Measurements from ENCODE around the gene CIART.
"Not testable (repeated sequence)": the region's sequence is repeated elsewhere in the genome, so short reads cannot be mapped to it uniquely, and the experiment has no call there.

The CIART gene, protein sequence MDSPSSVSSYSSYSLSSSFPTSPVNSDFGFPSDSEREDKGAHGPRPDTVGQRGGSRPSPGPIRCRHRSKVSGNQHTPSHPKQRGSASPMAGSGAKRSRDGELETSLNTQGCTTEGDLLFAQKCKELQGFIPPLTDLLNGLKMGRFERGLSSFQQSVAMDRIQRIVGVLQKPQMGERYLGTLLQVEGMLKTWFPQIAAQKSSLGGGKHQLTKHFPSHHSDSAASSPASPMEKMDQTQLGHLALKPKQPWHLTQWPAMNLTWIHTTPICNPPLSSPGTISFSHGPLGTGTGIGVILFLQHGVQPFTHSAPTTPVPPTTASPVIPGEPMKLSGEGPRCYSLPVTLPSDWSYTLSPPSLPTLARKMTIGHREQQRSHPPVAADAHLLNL

DNA sequence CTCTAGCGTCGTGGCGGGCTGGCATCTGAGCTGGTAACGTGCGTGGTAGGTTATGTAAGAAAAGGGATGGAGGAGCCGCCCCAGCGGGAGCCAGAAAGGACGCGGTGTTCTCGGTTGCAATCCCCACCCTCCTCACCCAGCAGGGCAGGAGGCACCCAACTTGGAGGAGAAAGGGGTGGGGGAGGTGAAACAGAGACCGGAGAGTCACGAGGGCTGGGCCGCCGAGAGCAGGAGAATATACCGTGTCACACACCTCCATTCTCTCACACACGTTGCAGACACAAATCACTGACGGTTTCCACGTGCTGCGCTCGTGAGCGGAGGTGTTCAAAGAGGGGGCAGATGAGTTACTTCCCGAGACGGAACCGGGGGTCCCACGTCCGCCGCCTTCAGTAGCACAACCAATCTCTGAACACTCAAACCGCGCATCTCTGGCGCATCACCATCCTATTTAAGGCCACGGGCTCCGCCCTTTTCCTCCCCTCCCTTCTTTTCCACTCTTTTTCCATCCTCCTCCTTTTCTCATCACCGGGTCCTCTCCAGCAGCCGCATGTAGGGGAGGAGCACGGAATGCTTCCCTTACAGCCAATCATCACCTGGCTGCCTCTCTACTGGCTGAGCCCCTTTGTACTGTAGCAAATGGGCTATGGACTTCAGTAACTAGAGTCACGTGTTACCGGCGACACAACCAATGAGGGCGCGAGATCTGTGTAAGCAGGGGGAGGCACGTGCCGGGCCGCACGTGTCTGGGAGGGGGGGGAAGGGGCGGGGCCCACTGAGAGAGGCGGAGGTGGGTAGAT is at the start of gene CIART:
CIART (plus strand) TSS at position 797 of the 800 bp plus-strand sequence. CDS start 714 bp downstream, outside the sequence.
- peak; percentile 98 for DNase-seq

DNA sequence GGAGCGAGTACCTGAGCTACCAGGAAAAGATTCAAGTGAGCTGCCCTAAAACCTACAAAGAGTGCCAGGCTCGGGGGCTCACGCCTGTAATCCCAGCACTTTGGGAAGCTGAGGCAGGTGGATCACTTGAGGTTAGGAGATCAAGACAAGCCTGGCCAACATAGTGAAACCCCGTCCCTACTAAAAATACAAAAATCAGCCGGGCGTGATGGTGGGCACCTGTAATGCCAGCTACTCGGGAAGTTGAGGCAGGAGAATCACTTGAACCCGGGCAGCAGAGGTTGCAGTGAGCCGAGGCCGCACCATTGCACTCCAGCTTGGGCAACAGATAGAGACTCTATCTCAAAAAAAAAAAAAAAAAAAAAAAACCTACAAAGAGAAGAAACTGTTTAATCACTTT is 49.4 kb upstream of the CIART start:
- DNase-seq = not testable (repeated sequence)

DNA sequence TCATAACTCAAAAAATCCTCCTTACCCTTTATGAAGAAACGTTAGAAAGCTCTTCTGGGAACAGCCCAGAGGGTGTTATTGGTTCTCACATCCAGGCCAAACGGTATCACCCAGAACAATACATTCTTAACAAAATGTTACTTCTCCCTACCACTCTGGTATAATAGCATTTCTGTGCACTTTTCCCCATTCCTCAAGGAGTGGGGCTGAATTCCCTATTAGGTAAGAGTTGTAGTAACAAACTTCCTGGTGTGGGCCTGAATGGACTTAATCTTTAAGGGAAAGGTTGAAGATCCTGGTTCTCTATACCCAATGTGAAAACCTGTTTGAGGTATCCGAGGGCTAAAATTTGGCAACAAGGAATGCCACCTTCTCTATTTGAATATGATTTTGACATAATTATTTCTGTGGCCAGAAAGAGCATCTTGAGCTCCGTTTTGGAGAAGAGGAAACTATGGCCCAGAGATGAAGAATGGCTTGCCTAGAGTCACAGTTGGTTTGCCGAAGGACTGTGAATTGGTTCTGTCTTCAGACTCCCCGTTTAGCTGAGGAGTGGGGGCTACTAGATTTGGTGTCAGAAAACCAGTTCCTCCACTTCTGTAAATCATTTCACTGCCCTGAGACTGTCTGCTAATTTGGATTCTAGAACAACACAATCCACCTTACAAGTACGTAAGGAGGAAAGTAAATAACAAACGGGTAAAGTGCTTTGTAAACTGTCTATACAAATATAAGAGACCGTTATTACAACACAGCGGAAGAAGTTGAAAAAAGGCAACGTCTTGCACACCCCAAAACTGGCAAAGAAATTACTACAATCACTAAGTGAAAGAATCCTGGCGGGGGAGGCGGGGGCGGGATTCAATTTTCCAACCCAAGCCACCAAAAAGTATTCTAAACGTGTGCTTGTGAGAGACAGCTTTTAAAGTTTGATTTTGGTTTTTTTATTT is 48.7 kb upstream of the CIART start:
- no peak for DNase-seq

DNA sequence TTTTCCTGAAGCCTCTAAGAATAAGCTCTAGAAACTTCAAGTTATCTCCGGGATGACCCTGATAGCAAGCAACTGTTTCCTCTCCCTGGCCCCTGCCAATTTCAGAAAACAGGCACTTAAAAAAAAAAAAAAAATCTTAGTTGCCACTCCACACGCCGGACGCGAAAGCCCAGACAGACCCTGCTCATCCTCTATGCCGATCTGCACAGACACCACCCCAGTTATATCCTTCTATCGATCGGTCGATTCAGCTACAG is 48.1 kb upstream of the CIART start:
- DNase-seq = no peak

DNA sequence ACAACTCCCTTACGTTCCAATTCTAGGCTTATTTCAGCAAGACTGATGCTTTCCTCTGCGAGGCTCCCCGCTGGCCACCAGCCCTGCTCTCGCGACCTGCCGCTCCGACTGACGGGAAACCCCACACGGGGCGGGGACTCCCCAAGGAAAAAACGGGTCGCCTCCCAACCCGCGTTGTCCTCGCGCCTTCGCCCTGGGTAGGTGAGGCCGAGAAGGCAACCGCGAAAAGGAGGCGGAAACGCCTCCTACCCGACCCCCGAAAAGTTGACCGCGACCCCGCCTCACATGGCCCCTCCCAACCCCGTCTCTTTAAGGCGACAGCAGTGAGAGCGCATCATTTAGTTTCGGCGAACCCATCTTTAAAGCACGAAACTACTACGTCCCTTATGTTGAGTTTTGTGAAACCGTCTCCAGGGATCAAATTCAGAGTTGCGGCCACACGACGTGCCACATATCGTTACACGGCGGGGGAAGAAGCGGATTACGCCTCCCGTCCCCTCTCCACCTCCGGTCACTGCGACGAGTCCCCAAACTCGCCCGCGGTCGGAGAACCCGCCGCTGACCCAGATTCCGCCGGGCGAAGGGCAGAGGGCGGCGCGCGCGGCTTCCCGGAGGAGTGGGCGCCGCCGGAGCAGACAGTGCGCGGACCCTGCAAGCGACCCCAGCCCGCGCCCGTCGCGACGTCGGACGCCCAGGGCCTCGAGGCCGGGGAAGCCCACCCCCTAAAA is 47.6 kb upstream of the CIART start:
- DNase-seq = peak; percentile 62

DNA sequence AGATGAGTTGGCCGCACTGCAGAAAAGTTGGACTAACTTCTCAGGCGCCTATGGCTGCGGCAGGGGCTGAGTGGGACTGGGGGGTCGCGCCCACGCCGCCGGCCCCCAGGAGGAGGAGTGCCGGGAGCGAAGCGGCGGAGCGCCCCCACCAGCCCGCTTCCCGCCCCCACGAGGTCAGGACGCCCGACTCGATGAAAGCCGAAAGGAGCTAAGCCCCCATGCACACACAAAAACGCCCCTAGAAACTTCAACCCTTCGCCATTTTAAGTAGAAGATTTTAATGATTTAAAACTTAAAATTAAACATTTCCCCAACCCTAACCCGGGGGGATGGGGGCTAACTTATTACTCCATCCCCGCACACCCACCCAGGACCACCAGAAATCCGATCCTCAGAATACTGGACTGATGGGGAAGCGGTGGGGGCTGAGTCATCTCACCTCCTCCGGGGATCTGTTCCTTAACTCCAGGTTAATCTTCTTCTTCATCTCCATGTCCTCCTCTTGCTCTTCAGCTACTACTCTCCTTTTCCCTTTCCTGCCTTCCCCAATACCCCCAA is 47.0 kb upstream of the CIART start:
- DNase-seq = no peak

DNA sequence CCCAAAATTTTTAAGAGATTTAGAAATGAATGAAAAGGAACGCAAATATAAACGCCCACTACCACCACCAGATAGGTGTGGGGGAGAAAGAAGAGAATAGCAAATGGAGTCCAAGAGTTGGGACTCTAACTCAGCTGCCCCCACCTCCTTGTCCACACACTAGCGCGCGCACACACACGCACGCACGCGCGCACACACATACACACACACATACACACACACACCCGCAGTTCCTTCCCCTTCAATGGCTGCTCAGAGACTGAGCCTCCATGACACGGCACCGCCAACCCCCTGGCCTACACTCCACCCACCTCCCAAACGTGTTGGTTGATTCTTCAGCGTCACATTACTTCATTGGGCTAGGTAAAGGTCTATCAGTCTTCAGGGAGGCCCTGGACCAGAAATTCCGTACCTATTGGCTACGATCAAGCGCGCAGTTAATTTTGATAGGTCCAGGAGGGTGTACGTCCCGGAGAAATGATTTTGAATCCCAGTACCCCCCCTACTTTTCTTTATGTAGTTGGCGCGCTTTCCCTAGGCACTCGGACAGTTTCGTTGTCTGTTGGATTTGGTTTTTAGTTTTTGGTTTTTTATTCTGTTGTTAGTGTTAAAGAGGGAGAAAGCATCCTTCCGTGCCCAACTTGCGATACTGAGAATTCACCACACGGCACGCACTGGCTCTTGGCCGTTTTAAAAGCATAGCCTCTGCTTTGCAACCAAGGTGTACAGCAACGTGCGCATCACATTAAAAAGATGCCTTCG is 46.3 kb upstream of the CIART start, which contains the start of gene ANP32E:
ANP32E (minus strand) TSS at position 261 of the 762 bp plus-strand sequence. CDS start 326 bp downstream, outside the sequence.
- DNase-seq = peak; percentile 100

DNA sequence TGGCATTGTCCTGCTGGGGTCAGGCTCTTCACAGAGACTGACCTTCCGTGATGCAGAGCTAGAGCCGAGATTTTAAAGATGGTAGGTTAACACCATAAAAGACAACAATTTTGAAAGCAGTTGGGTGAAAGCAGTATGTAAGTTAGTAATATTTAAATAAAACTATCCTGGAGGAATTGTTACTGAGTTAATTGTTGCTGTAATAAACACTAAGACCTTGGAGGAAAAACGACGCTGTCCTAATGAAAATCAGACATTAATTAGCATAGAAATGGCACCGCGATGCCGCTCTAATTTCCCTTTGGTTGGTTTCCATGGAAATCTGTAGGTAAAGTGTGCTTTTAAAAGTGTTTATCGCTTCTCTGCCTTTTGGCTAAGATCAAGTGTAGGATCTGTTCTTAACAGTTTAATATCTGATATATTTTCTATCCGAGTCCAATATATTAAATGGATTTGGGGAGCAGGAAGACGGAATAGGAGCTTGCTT is 45.7 kb upstream of the CIART start:
- DNase-seq = no peak

DNA sequence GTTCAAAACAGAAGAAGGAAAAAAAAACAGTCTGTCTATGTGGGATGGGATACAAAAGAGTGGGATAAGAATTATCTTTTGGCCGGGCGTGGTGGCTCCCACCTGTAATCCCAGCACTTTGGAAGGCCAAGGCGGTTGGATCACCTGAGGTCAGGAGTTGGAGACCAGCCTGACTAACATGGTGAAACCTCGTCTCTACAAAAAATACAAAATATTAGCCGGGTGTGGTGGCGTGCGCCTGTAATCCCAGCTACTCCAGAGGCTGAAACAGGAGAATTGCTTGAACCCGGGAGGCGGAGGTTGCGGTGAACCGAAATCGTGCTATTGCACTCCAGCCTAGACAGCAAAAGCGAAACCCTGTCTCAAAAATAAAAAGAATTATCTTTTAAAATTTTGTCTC is 45.2 kb upstream of the CIART start:
- not testable (repeated sequence) for DNase-seq

DNA sequence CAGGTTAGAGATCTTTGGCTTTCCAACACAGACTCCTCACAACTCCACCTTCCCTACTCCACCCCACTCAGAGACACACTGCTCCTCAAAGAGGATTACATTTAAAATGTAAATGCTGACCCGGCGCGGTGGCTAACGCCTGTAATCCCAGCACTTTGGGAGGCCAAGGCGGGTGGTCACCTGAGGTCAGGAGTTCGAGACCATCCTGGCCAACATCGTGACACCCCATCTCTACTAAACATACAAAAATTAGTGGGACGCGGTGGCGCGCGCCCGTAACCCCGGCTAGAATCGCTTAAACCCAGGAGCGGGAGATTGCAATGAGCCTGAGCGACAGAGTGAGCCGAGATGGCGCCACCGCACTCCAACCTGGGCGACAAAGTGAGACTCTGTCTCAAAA is 44.6 kb upstream of the CIART start:
- no peak for DNase-seq

DNA sequence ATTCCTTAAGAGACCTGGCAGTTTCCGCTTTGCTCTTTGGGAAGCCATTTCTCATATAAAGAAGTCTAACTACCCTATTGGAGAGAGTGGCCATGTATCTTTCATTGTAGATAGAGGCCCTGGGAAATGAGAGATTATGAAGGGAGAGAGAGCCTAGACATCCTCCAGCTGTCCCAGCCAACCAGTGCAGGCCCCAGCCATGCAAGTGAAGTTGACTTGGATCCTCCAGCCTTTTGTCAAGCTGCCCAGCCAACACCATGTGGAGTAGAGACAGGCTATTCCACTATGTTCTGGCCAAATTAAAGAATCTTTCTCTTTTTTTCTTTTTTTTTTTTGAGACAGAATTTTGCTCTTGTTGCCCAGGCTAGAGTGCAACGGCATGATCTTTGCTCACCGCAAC is 39.4 kb upstream of the CIART start:
- no peak for DNase-seq

DNA sequence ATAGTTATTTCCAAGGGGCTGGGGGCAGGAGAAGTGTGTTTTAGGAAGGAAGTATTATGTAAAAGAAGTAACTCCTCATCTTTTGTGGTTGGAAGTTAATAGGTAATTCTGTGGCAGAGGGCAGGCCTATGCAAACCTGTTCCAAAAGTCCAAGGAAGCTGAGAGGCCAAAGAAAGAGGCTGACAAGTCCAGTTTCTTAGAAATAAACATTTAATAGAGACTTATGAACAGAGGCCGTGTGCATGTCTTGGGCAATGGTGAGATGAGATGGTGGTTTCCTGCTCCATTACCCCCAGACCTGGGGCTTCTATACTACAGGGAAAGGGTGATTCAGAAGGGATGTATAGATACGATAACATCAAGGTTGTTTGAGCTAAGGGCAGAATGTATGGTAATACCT is 32.4 kb upstream of the CIART start:
- DNase-seq = no peak

DNA sequence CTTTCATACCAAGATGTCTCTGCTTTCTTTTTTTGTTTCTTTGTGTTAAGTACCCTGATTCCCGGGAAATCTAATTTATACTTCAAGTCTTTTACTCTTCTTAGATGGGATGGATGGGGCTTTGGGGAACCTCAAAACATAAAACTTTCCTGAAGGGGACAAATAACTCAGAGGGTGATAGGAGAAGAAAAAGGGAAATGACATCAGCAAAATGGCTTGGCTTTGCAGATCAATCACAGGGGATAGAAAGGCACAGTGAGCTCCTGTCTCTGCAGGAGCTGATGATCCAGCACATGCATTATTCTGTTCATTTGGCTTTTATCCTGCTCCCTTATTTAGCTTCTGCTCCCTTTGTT is 26.2 kb upstream of the CIART start:
- no peak for DNase-seq

DNA sequence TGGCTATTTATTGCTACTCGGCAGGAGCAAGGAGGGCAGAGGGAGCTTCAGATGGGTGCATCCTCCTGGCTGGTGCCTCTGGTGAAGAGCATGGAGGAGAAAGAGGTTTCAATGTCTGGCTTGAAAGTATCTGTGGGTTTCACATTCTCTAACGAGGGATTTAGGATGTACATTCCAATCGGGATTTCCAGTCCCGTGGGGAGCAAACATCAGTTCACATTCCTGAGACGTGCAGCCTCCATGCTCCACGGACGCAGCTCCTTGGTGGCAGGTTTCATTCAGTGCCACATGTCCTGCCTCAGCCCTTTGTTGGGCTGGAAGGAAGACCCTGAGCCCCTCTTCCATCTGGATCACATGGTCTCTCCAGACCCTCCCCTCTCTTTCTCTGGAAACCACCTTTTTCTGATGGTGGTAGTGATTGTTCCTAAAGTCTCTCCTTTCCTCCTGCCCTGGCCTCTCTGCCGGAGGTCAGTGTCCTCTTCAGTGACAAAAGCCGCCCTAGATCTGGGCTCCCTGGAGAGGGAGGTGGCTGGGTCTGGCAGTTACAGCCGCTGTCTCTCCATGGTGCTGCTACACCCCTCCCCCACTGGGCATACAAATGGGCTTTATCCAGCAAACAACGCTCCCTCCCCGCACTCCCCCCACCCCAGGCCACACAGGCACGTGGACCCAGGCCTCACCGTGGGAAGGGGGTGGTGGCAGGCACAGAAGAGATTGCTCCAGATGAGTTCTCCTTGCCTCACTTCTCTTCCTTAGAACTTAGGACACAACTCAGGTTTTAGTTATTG is 25.6 kb upstream of the CIART start:
- DNase-seq = no peak

DNA sequence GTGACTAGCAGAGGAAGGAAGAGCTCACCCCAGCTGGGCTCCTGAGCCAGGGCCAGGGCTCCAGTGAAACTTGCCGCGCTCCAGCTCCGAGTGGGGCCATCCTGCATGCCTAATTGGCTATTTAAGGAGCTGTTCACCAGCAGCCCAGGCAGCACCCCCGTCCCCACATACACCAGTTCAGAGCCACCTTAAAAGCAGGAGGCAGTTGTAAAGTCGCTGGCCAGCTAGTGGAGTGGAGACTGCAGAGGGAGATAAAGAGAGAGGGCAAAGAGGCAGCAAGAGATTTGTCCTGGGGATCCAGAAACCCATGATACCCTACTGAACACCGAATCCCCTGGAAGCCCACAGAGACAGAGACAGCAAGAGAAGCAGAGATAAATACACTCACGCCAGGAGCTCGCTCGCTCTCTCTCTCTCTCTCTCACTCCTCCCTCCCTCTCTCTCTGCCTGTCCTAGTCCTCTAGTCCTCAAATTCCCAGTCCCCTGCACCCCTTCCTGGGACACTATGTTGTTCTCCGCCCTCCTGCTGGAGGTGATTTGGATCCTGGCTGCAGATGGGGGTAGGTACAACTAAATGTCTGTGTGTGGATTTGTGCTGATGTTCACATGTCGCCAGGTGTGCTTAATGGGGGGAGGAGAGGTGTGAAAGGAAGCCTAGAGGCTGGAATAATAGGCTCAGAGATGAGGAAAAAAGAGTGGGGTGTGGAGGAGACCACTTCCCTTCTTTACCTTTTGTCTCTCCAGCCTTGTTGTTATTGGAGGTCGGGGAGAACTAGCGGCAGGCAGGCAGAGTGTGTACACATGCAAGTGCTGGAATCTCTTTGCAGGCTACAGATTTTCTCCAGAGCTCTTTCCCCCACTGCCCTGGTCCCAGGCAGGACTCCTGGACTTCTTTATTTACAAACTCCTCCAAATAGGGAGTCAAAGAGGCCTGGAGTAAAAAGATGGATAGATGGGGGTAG is 24.4 kb upstream of the CIART start, which contains the start of gene CA14:
CA14 (plus strand) TSS at position 151 of the 962 bp plus-strand sequence; CDS start at position 506, 355 bp downstream.
- no peak for DNase-seq

DNA sequence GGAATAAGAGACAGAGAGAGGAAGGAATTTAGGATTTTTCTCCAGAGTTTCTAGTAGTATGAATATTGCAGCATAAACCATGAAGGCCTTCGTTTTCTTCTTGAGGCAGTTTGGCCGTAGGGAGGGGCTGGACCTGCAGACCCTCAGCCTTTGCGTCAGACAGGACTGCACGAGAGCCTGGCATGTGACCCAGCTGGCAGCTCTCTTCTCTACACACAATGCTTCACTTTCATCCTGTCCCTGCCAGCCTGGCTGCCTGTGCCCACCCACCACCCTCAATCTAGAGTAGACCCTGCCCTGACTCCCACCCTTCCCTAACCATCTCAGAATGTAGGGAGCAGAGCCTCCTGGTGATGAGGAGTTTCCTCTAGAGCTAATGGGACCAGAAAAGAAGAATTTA is 23.1 kb upstream of the CIART start:
- DNase-seq = no peak

DNA sequence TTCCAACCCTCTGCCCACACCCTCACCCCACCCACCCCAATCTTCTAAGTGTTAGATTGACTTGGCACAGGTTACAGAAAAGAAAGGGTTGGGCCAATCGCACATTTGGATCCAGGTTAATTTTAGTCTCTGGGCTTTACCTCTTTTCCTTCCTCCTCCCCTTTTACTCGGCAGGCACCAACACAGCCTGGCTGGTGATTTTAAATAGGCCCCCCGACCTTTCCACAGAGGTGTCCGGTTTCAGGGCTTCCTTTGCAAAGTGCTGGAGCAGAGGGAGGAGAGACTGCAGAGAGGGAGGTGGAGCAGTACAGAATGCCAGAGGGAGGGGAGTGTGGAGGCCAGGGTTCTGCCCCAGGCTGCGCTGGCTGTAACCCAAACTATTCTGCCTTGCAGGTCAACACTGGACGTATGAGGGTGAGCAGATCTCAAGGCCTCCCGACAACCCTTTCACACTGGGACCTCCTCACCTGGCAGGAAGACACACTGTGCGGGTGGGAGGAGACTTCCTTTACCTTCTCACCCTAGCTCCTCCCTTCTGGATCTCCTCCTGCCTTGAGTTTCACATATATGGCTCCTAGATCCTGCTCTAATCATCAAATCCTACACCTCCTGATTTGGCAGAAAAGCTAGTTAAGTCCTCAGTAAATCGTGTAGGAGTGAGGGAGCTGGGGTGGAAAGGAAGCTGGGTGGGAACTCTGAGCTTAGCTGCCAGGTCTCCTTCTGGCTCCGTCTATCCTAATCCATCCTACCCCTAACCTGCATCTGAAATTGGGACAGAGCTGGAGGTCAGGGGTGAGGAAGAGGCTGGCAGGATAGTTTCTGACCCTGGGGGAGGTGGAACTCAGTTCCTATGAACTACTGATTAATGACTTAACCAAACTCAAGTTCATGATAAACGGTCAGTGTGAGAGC is 22.3 kb upstream of the CIART start:
- no peak for DNase-seq

DNA sequence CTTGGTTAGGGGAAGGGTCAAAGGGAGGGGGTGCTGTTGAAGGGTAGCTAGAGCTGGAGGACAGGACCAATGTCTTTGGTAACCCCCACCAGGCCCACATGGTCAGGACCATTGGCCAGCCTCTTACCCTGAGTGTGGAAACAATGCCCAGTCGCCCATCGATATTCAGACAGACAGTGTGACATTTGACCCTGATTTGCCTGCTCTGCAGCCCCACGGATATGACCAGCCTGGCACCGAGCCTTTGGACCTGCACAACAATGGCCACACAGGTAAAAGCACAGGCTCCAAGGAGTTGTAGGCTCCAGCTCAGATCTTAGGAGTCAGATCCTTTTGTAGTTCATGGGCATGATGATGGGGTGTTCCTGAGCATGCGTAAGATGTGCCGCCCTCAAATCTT is 21.0 kb upstream of the CIART start:
- no peak for DNase-seq

All from NCI-H446 treated with DMSO at 0.1 percent for 48 hours (cell line).